T1000 (cell line): ENCODE data around the gene MIPEP.
"Not testable (repeated sequence)": the region's sequence is repeated elsewhere in the genome, so short reads cannot be mapped to it uniquely, and the experiment has no call there.

Experiments used
- DNase-seq: peaks from one replicate; lab custom pipeline; 2025; ENCODE audit warnings: mixed read lengths; lab: John Stamatoyannopoulos, UW

The MIPEP gene

DNA sequence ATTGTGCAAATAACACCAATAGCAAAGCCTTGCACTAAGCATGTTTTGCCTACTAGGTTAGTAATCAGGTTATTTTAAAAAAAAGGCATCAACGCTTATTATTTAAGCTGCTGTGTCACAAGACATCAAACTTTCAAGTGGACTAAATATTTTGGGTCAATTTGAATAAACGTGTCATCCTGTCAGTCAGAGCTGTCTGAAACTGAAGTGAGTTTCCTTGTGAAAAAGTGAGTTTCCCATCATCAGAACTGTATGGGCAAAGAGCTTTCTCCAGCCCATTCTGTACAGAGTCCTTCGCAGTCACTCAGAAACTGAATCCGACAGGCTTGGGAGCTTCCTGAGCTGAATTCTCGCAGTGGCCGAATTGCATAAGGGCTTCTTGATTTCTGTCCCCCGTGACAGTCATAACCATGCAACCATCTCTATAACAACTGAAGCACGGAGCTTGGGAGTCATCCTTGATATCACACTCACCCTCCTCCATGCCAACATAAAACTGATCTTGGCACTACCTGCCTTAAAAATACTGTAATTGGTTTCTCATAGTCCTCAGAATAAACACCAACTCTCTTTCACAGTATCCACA, 139.8 kb downstream of the MIPEP start:
- no peak for DNase-seq

DNA sequence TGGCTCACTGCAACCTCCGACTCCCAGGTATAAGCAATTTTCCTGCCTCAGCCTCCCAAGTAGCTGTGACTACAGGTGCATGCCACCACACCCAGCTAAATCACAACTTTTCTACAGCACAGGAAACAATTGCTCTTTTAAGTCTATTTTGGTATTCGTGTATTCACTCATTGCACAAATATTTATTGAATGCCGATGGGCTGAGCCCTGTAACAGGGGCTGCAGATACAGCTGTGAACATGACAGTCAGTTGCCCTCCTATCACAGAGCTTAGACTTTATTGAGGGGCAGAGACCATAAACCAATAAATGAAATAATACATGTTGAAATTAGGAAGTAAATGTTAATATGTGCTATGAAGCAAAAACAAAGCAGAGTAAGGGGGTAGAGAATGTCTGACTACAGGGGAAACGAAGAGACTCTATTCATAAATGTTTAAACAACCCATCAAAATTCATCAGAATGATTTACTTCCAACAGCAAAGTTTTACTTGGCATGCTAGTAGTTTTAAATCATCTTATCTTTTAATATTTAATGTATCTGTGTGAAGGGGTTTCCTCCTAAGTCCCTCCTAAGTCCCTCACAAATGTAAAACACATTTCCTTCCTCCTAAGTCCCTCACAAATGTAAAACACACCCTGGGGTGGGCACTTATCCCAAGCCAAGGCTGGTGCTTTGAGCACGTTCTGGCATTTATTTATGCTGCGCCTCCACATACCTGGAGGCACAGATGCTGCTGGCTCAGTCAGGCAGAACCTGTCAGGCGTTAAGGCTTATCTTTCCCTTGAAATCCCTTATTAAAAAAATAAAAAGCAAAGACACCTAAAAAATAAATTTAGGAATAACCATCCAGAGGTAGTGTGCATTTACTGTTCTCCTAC, 140.8 kb downstream of the MIPEP start:
- no peak for DNase-seq

DNA sequence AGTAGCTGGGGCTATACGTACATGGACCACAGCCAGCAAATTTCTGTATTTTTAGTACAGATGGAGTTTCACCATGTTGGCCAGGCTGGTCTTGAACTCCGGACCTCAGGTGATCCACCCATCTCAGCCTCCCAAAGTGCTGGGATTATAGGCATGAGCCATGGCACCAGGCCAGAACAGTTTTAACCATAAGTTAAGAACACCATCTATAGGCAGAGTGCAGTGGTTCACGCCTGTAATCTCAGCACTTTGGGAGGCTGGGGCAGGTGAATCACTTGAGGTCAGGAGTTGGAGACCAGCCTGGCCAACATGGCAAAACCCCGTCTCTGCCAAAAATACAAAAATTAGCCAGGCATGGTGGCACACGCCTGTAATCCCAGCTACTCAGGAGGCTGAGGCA, 143.1 kb downstream of the MIPEP start:
- DNase-seq: not testable (repeated sequence)

DNA sequence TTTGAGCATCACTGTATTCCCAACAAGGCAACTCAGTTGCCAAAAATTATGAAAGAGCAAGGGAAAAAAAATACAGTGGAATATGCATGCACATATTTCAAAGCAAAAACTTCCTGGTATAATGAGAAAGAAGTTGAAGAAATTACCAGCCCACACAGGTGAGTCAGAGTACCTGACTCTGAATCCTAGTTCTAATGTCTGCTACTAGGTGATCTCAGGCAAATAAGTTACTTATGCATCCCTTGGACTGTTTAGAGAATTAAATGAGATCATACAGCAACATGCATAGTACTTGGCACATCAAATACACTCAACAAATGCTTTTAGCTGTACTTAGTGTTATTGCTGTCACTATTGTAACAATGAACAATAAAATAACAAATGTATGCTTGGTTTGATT, 144.9 kb downstream of the MIPEP start:
- no peak for DNase-seq

GRCh38 chr13:23743278-23744076, 145.7 kb downstream of the MIPEP start:
- no peak for DNase-seq

- no peak for DNase-seq
These were observed 147.2 kb downstream of the MIPEP start for GRCh38 chr13:23741879-23742510.

- DNase-seq: no peak
These were observed 149.2 kb downstream of the MIPEP start for GRCh38 chr13:23740002-23740401.

- no peak for DNase-seq
These were observed 149.6 kb downstream of the MIPEP start for GRCh38 chr13:23739596-23739995.

- DNase-seq: no peak
These were observed 152.7 kb downstream of the MIPEP start for GRCh38 chr13:23736541-23736940.

GRCh38 chr13:23735329-23735728, 153.9 kb downstream of the MIPEP start:
- no peak for DNase-seq

DNA sequence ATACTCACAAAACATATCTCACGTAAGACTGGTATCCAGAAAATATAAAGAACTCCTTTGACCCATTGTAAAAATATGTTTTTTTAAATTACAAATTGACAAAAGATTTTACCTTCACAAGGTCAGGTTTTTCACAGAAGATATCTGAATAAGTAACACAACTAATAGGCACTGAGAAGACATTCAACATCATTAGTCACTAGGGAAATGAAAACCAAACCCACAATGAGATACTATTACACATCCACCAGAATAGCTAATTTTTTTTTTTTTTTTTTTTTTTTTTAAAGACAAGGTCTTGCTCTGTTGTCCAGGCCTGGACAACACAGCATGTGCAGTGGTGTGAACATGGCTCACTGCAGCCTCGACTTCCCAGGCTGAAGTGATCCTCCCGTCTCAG, 157.5 kb downstream of the MIPEP start:
- DNase-seq: no peak

GRCh38 chr13:23730251-23730650, 158.9 kb downstream of the MIPEP start:
- no peak for DNase-seq

GRCh38 chr13:23729531-23729930, 159.7 kb downstream of the MIPEP start:
- no peak for DNase-seq

- DNase-seq: no peak
These were observed 160.4 kb downstream of the MIPEP start for GRCh38 chr13:23728807-23729206.

- no peak for DNase-seq
These were observed 163.3 kb downstream of the MIPEP start for GRCh38 chr13:23725922-23726321.

DNA sequence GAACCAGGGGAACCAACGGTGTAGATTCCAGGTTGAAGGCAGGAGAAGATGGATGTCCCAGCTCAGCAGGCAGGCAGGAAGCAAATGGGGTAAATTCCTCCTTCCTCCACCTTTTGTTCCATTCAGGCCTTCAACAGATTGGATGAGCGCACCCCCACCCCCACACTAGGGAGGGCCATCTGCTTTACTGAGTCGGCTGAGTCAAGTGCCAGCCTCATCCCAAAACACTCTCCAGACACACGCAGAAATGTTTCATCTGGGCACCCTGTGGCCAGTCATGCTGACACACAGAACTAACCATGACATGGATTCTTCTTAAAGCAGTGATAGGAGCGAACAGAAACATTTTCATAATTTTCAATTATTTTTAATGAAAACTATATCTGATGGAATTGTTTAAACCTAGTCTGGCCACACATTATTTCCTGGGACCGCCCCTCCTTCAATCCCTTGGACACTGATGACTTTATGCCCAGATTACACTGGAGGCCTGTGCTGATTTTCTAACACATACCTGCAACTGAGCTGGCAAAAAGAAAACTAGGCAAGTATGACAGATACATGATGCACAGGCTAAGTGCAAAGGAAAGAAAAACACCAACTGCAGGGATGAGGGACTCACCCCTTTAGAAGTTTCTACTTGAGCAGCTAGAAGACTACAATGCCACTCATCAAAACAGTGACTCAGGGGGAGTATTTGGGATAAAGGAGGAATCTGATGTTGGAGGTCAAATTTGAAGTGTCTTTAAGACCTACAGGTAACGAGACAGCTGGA, 164.8 kb downstream of the MIPEP start:
- no peak for DNase-seq

DNA sequence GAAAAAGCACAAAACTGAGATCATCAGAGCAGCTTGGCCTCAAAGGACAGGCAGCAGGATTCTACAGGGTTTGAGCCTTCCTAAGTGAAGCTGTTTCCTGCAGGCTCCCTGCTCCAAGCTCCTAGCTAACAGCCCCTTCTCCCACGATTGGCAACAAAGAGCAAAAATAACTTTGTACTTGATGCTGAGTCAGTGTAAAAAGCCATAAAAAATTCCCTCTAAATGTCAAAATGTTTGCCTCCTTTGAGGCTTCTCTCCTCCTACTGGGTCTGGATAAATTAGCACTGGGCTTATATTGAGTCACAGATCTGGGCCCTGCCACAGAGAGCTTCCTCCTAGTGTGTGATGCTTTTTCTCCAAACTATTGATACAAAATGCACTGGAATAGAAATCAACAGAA, 165.7 kb downstream of the MIPEP start:
- DNase-seq: no peak

GRCh38 chr13:23722726-23723453, 166.3 kb downstream of the MIPEP start:
- DNase-seq: no peak

DNA sequence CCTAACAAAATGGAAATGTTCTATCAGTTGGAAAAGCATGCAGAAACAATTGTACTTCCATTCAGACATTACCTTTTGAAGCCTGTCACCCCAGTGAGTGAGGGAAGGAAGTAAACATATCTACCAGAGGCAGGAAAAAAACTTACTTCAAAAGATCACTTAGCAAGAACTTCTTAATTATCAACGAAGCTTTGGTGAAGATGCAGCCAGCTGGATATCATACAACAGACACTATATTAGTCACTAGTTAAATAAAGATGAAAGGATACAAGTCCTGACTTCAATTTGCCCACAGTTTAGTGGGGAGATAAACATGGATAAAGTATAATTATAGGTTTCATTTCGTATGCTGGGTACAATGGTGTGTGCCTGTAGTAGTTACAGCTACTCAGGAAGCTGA, 170.2 kb downstream of the MIPEP start:
- no peak for DNase-seq

DNA sequence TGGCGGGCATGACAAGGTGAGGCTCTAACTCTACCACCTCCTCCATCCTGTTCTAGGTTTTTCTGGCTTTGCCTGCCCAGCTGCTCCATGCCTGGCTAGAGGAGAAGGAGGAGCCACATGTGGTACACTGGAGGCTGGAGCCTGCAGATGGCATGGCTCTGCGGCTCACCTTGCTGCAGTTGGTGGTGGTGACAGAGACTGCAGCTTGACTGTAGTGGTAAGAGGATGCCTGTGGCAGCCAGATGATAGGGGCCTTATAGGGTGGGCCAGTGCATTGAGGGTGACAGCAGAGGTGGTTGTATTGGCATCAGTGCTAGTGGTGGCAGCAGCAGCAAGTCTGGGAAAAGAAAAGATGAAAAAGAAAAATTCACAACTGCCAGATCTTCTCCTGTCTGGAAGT, 172.8 kb downstream of the MIPEP start:
- no peak for DNase-seq

GRCh38 chr13:23715762-23716235, 173.4 kb downstream of the MIPEP start:
- no peak for DNase-seq
